Progenitor cell of endocrine pancreas (in vitro differentiated cells): ENCODE measurements around the gene SLC4A7. TPM values are rescaled to one million over a fixed set of nuclear protein-coding genes. Genes with fewer than 3 reads are reported as not detected.
"Not testable (repeated sequence)": the region's sequence is repeated elsewhere in the genome, so short reads cannot be mapped to it uniquely, and the experiment has no call there.

Source experiments
- DNase-seq: peaks from one replicate; pipeline ENCODE4 v3.0.0; 2021; ENCODE audit warnings: low spot score; ENCODE audit not compliant: unreplicated experiment
- H3K27ac Mint-ChIP-seq: 2 replicates; pipeline ENCODE4 v1.8.0; 2021; ENCODE audit warnings: mild to moderate bottlenecking, moderate library complexity, mixed read lengths
- H3K27me3 Mint-ChIP-seq: 2 replicates; pipeline ENCODE4 v1.8.0; 2021; ENCODE audit warnings: mixed read lengths
- H3K36me3 Mint-ChIP-seq: 2 replicates; pipeline ENCODE4 v1.8.0; 2022; ENCODE audit warnings: mixed read lengths; ENCODE audit not compliant: insufficient read depth
- H3K4me1 Mint-ChIP-seq: 2 replicates; pipeline ENCODE4 v1.8.0; 2021; ENCODE audit warnings: low read depth, mixed read lengths
- H3K4me3 Mint-ChIP-seq: 2 replicates; pipeline ENCODE4 v1.8.0; 2021; ENCODE audit warnings: low read depth, mild to moderate bottlenecking, moderate library complexity, mixed read lengths
- H3K9me3 Mint-ChIP-seq: 2 replicates; pipeline ENCODE4 v1.8.0; 2021; ENCODE audit warnings: low read depth, mixed read lengths
- CTCF ChIP-seq: fragments of 200-600 bp; sonication (generic); IDR thresholded peaks from one replicate; pipeline ENCODE4 v1.5.0; 2021; ENCODE audit warnings: antibody characterized with exemption, mild to moderate bottlenecking; ENCODE audit not compliant: unreplicated experiment
- total RNA-seq: library from RNA; stranded (reverse); gene quantifications from 2 replicates; pipeline ENCODE4 v1.2.1, GENCODE V29; 2021

Gene SLC4A7
- total RNA-seq, 1 donor from 2014 or later: 69.7 TPM

GRCh38 chr3:27451842-27452241 is 32.3 kb downstream of the SLC4A7 start:
- DNase-seq: no peak
- H3K9me3 Mint-ChIP-seq: no peaks in the 10 kb centered on the region
- peaks cover 10% of the 10 kb centered on the region for H3K4me1 Mint-ChIP-seq
- no peak overlapping the region for H3K4me3 Mint-ChIP-seq
- H3K36me3 Mint-ChIP-seq: peaks cover 9% of the 10 kb centered on the region
- no peaks in the 10 kb centered on the region for H3K27me3 Mint-ChIP-seq
- H3K27ac Mint-ChIP-seq: no peak overlapping the region
- TF ChIP-seq CTCF: no peak

- Mint-ChIP-seq H3K9me3 (no peaks in the 10 kb centered on the region), H3K27ac (peak overlapping the region; percentile 8), H3K4me1 (peaks cover 10% of the 10 kb centered on the region), H3K36me3 (peaks cover 9% of the 10 kb centered on the region), H3K4me3 (no peak overlapping the region), H3K27me3 (no peaks in the 10 kb centered on the region)
- DNase-seq: no peak
- TF ChIP-seq CTCF: no peak
Measured at GRCh38 chr3:27451251-27451650, 32.9 kb downstream of the SLC4A7 start.

- peaks cover 10% of the 10 kb centered on the region for H3K36me3 Mint-ChIP-seq
- H3K9me3 Mint-ChIP-seq: no peaks in the 10 kb centered on the region
- no peak for DNase-seq
- H3K4me1 Mint-ChIP-seq: peaks cover 10% of the 10 kb centered on the region
- H3K27ac Mint-ChIP-seq: peak overlapping the region; percentile 37
- no peak for TF ChIP-seq CTCF
- H3K27me3 Mint-ChIP-seq: no peaks in the 10 kb centered on the region
- no peak overlapping the region for H3K4me3 Mint-ChIP-seq
Measured at GRCh38 chr3:27449530-27450150, 34.5 kb downstream of the SLC4A7 start.

- Mint-ChIP-seq H3K36me3 (peaks cover 45% of the 10 kb centered on the region), H3K9me3 (peaks cover 14% of the 10 kb centered on the region)
- DNase-seq, H3K4me3 Mint-ChIP-seq, H3K27me3 Mint-ChIP-seq, H3K4me1 Mint-ChIP-seq, H3K27ac Mint-ChIP-seq: not testable (repeated sequence)
Measured at GRCh38 chr3:27442995-27443394, 41.2 kb downstream of the SLC4A7 start.

- Mint-ChIP-seq H3K36me3 (peaks cover 52% of the 10 kb centered on the region), H3K9me3 (peaks cover 14% of the 10 kb centered on the region)
- not testable (repeated sequence) for H3K27me3 Mint-ChIP-seq, DNase-seq, H3K27ac Mint-ChIP-seq, H3K4me1 Mint-ChIP-seq, H3K4me3 Mint-ChIP-seq
Measured at GRCh38 chr3:27438352-27438751, 45.8 kb downstream of the SLC4A7 start.

- Mint-ChIP-seq H3K4me1 (no peaks in the 10 kb centered on the region), H3K36me3 (peaks cover 27% of the 10 kb centered on the region)
Measured at GRCh38 chr3:27431116-27431515, 53.1 kb downstream of the SLC4A7 start.

More at GRCh38 chr3:27431116-27431515, 53.1 kb downstream of the SLC4A7 start:
- no peak for TF ChIP-seq CTCF
- no peaks in the 10 kb centered on the region for H3K9me3 Mint-ChIP-seq
- no peak overlapping the region for H3K4me3 Mint-ChIP-seq
- no peak overlapping the region for H3K27ac Mint-ChIP-seq
- no peaks in the 10 kb centered on the region for H3K27me3 Mint-ChIP-seq
- DNase-seq: no peak
